NCI-H524 treated with DMSO at 0.1 percent for 48 hours (cell line): Measurements from ENCODE around the gene FYCO1.

Experiments
- DNase-seq: peaks from one replicate; lab custom pipeline; 2025; lab: John Stamatoyannopoulos, UW

FYCO1 gene

GRCh38 chr3:45915518-45916231 lies 79.9 kb downstream of the FYCO1 start:
- peak; percentile 55 for DNase-seq

GRCh38 chr3:45915059-45915439 lies 80.6 kb downstream of the FYCO1 start:
- DNase-seq, result no peak

GRCh38 chr3:45914362-45915058 lies 81.1 kb downstream of the FYCO1 start:
- DNase-seq, result no peak

- DNase-seq, result no peak
These were observed 83.2 kb downstream of the FYCO1 start for GRCh38 chr3:45912435-45912834.

GRCh38 chr3:45911511-45912226 lies 84.0 kb downstream of the FYCO1 start:
- DNase-seq, result no peak

GRCh38 chr3:45910892-45911291 lies 84.7 kb downstream of the FYCO1 start:
- DNase-seq, result no peak

- DNase-seq, result no peak
These were observed 86.1 kb downstream of the FYCO1 start for GRCh38 chr3:45909542-45909941.

GRCh38 chr3:45908761-45909160 lies 86.9 kb downstream of the FYCO1 start:
- DNase-seq, result no peak

- DNase-seq, result no peak
These were observed 87.6 kb downstream of the FYCO1 start for GRCh38 chr3:45907769-45908705.

GRCh38 chr3:45906681-45907407 lies 88.8 kb downstream of the FYCO1 start:
- DNase-seq, result no peak

GRCh38 chr3:45905755-45906154 lies 89.9 kb downstream of the FYCO1 start:
- no peak for DNase-seq

GRCh38 chr3:45904931-45905330 lies 90.7 kb downstream of the FYCO1 start:
- no peak for DNase-seq

GRCh38 chr3:45896956-45897355 lies 98.7 kb downstream of the FYCO1 start:
- DNase-seq, result no peak

GRCh38 chr3:45895686-45896468 lies 99.7 kb downstream of the FYCO1 start:
- DNase-seq, result no peak

GRCh38 chr3:45894015-45894414 lies 101.6 kb downstream of the FYCO1 start:
- DNase-seq, result no peak

- no peak for DNase-seq
These were observed 103.5 kb downstream of the FYCO1 start for GRCh38 chr3:45892161-45892560.

- no peak for DNase-seq
These were observed 105.2 kb downstream of the FYCO1 start for GRCh38 chr3:45890405-45890804.

- DNase-seq, result no peak
These were observed 106.3 kb downstream of the FYCO1 start for GRCh38 chr3:45889337-45889736.

GRCh38 chr3:45887759-45888511 lies 107.7 kb downstream of the FYCO1 start:
- no peak for DNase-seq

- DNase-seq, result no peak
These were observed 108.3 kb downstream of the FYCO1 start for GRCh38 chr3:45887285-45887684.
